ENCODE data around the gene ARHGAP42. TPM values are rescaled to one million over a fixed set of nuclear protein-coding genes. Genes with fewer than 3 reads are reported as not detected.

Gene ARHGAP42
- total RNA-seq = 2.0 and 2.5 TPM in 2 replicates

GRCh38 chr11:100687054-100687629 is at the start of gene ARHGAP42:
Gene ARHGAP42 (plus strand): TSS chr11:100687288. CDS start chr11:100687679, 391 bp downstream.

Data from endothelial cell of coronary artery (primary cell).